ENCODE measurements around the gene DUSP15. TPM values are rescaled to one million over a fixed set of nuclear protein-coding genes. Genes with fewer than 3 reads are reported as not detected.
A peak's percentile ranks its signal among the peaks of the same experiment; 100 is the strongest.

The DUSP15 gene
- total and polyA plus RNA-seq, 2 of the 8 experiments (the other 6 are each of a cell fraction or from before 2014, with no cell fraction given): 0.91 to 3.2 TPM

DNA sequence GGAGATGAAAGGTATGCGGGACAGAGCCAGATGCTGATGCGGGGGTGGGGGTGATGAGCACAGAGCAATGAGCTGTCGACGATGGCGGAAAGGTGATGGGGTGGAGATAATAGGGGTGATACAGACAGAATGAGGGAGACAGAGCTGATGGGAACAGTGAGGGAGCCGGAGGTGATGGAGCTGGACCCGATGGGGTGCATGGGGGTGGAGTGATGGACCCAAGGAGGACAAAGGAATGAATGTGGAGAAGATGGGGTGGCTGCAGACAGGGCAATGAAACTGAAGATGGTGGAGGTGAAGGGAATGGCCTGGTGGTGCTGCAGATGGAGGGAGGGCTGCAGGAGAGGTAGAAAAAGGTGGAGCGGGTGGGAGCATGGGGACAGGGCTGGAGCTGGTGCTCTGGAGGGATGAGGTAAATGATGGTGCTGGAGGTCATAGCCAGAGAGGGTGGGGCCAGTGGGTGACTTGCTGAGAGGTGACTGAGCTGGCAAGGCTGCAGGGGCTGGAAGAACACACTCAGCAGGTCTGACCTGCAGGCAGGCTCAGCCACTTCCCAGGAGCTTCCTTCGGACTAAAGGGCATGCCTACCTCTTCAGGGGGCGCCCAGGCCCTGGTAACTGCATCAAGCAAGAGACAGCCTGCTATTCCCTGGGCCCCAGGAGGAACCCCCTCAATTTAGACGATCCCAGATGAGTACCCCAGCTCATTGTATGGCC lies 18.9 kb downstream of the DUSP15 start:
- H2AFZ ChIP-seq (ENCODE audit: low read length): no peak overlapping the region
- no peak overlapping the region for H4K5ac ChIP-seq (ENCODE audit: insufficient read length, low read depth, low read length)
- no peak overlapping the region for H2BK5ac ChIP-seq (ENCODE audit: low read depth, low read length)
- H3K4me3 ChIP-seq (ENCODE audit: extremely low read depth in 1 of 4, insufficient read depth in 2 of 4, low read depth in 3 of 4, low read length in 4 of 4): no peak overlapping the region
- TF ChIP-seq EP300 (IDR thresholded peaks at IDR 0.05; ENCODE audit: borderline replicate concordance in 1 of 2, low read depth in 2 of 2, low read length in 2 of 2) (no peak), TAF7 (optimal IDR thresholded peaks at IDR 0.05; ENCODE audit: borderline replicate concordance, low read depth, low read length) (no peak), JUND (IDR thresholded peaks at IDR 0.05; ENCODE audit: low read length) (no peak), EGR1 (IDR thresholded peaks at IDR 0.05; ENCODE audit: borderline replicate concordance, low read depth, low read length) (no peak), SAP30 (IDR thresholded peaks at IDR 0.05; ENCODE audit: insufficient read depth, insufficient replicate concordance, low read length) (no peak), CEBPB (IDR thresholded peaks at IDR 0.05; ENCODE audit: low read depth, low read length) (no peak), RBBP5 (IDR thresholded peaks at IDR 0.05; ENCODE audit: borderline replicate concordance, low read depth, low read length) (no peak), BRCA1 (IDR thresholded peaks at IDR 0.05; ENCODE audit: low read depth, low read length) (no peak)
- TF ChIP-seq, protein P1, sequence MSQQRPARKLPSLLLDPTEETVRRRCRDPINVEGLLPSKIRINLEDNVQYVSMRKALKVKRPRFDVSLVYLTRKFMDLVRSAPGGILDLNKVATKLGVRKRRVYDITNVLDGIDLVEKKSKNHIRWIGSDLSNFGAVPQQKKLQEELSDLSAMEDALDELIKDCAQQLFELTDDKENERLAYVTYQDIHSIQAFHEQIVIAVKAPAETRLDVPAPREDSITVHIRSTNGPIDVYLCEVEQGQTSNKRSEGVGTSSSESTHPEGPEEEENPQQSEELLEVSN (IDR thresholded peaks at IDR 0.05): no peak
- TF ChIP-seq, protein P2, sequence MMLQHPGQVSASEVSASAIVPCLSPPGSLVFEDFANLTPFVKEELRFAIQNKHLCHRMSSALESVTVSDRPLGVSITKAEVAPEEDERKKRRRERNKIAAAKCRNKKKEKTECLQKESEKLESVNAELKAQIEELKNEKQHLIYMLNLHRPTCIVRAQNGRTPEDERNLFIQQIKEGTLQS (IDR thresholded peaks at IDR 0.05; ENCODE audit: insufficient read depth, low read depth, low read length): no peak
- no peaks in the 10 kb centered on the region for H3K23me2 ChIP-seq (ENCODE audit: low read depth, low read length)
- no peaks in the 10 kb centered on the region for H3K36me3 ChIP-seq (ENCODE audit: control insufficient read depth in 2 of 4, insufficient read depth in 4 of 4, low read length in 3 of 4)
- WGBS, 2 experiments (ENCODE audit: extremely low coverage in 1 of 2, insufficient coverage in 1 of 2, insufficient read length in 1 of 2, insufficient replicate concordance in 2 of 2, low coverage in 1 of 2, low lambda C conversion rate in 2 of 2, missing lambda C conversion rate in 1 of 2): 79% methylated on average over 11 of the region's 11 CpGs; no CpG with 5 or more reads in 1 of the 2 experiments
- H2BK12ac ChIP-seq (ENCODE audit: low read depth, low read length): 0 out of 2 replicates have a peak overlapping the region, but pooled peaks have one; percentile 27
- H3K23ac ChIP-seq (ENCODE audit: insufficient read length): no peak overlapping the region
- no peaks in the 10 kb centered on the region for H3K9me3 ChIP-seq (ENCODE audit: insufficient read depth in 2 of 2, low read depth in 1 of 2, low read length in 1 of 2)
- H2BK120ac ChIP-seq (replicated peaks; ENCODE audit: low read depth, low read length): no peak overlapping the region
- no peak overlapping the region for H3K4me2 ChIP-seq (ENCODE audit: insufficient read depth in 1 of 2, low read depth in 2 of 2, low read length in 2 of 2)
- H3K27me3 ChIP-seq (replicated peaks in 1 of 4; ENCODE audit: control insufficient read depth in 3 of 4, extremely low read depth in 1 of 4, insufficient read depth in 3 of 4, low read length in 3 of 4): peaks cover 5 to 38% (median 27%) of the 10 kb centered on the region in 4 experiments
- ChIA-PET POLR2A (ENCODE audit: partially characterized antibody) (interaction anchor here (0.7 to 1.6 kb wide), 3 partner anchors 9 to 100 kb away, joined by 3 to 6 read pairs (median 3); partner anchors contain the start of gene PDRG1), CTCF (ENCODE audit: partially characterized antibody) (interaction anchor here (0.7 to 8.6 kb wide), 39 partner anchors 8 to 299 kb away, joined by 3 to 111 read pairs (median 6); partner anchors contain the start of genes CCM2L, DUSP15, MYLK2 and PDRG1)
- H3K9ac ChIP-seq (replicated peaks in 1 of 4; ENCODE audit: extremely low read depth in 1 of 4, low read depth in 3 of 4, low read length in 3 of 4): no peak overlapping the region
- FAIRE-seq (no peak), DNase-seq (ENCODE audit: low read depth in 1 of 2, low spot score in 2 of 2) (no peak)
- no peak overlapping the region for H3K56ac ChIP-seq (replicated peaks; ENCODE audit: insufficient read length, low read depth, low read length)
- no peak overlapping the region for H4K8ac ChIP-seq (ENCODE audit: extremely low read depth, insufficient read depth, low read length)
- peaks cover 0 to 6% (median 2%) of the 10 kb centered on the region in 4 experiments; a peak in 4 of 7 replicates for H3K4me1 ChIP-seq (replicated peaks in 1 of 4; ENCODE audit: control insufficient read depth in 3 of 4, insufficient read depth in 4 of 4, low read length in 3 of 4)
- peak overlapping the region; percentile 46 for H2BK15ac ChIP-seq (ENCODE audit: low read length)
- H4K91ac ChIP-seq (replicated peaks; ENCODE audit: insufficient read length, low read length): no peak overlapping the region
- no peak overlapping the region for H3K4ac ChIP-seq (replicated peaks; ENCODE audit: insufficient read length, low read depth, low read length)
- H3K79me2 ChIP-seq (ENCODE audit: control insufficient read depth in 1 of 2, insufficient read depth in 2 of 2, low read length in 2 of 2): no peaks in the 10 kb centered on the region
- H3K27ac ChIP-seq (ENCODE audit: low read depth, low read length): no peak overlapping the region
- H2AK5ac ChIP-seq (ENCODE audit: low read depth, low read length): no peak overlapping the region
- H3K79me1 ChIP-seq (ENCODE audit: low read depth, low read length): no peaks in the 10 kb centered on the region
- H2BK20ac ChIP-seq (ENCODE audit: low read length): no peak overlapping the region
- no peak overlapping the region for H3K14ac ChIP-seq (ENCODE audit: insufficient read length)
- H3K18ac ChIP-seq (ENCODE audit: extremely low read depth, low read length): no peak overlapping the region
- no peaks in the 10 kb centered on the region for H4K20me1 ChIP-seq (replicated peaks in 1 of 2; ENCODE audit: control insufficient read depth in 1 of 2, insufficient read depth in 2 of 2, low read length in 2 of 2)

All from H1 (cell line).